ENCODE measurements around the gene ZFHX2. TPM values are rescaled to one million over a fixed set of nuclear protein-coding genes. Genes with fewer than 3 reads are reported as not detected.

Gene ZFHX2
- total RNA-seq, 4 donors from 2014 or later: 0.19 to 0.49 (median 0.27) TPM

- intact Hi-C loops (cut with DNase I; ENCODE audit: low total_unique reads): no loop called here
- no peak for DNase-seq (ENCODE audit: low spot score in 2 of 2)
- 95 to 96% methylated on average over 6 to 7 of the region's 7 CpGs for WGBS, 2 donors
- TF ChIP-seq CTCF (IDR thresholded peaks at IDR 0.05) (no peak), POLR2A (IDR thresholded peaks at IDR 0.05) (no peak)
- no peak overlapping the region for H3K4me3 ChIP-seq (ENCODE audit: low read depth, poor library complexity, severe bottlenecking)
Observed at GRCh38 chr14:23532658-23533057, 18.9 kb downstream of the ZFHX2 start.

- no peak for DNase-seq (ENCODE audit: low spot score in 2 of 2)
- no peak for TF ChIP-seq POLR2A (IDR thresholded peaks at IDR 0.05)
- no peak for TF ChIP-seq CTCF (IDR thresholded peaks at IDR 0.05)
- intact Hi-C loops (cut with DNase I; ENCODE audit: low total_unique reads): no loop called here
- WGBS, 2 donors: 91 to 93% methylated on average over 12 of the region's 12 CpGs
- H3K4me3 ChIP-seq (ENCODE audit: low read depth, poor library complexity, severe bottlenecking): no peak overlapping the region
Observed at GRCh38 chr14:23531391-23531790, 20.2 kb downstream of the ZFHX2 start.

GRCh38 chr14:23530375-23531055 lies 21.1 kb downstream of the ZFHX2 start:
- intact Hi-C loops (cut with DNase I; ENCODE audit: low total_unique reads): no loop called here
- no peak for DNase-seq (ENCODE audit: low spot score in 2 of 2)
- TF ChIP-seq POLR2A (IDR thresholded peaks at IDR 0.05) (no peak), CTCF (IDR thresholded peaks at IDR 0.05) (no peak)
- no peak overlapping the region for H3K4me3 ChIP-seq (ENCODE audit: low read depth, poor library complexity, severe bottlenecking)
- 75 to 78% methylated on average over 10 of the region's 10 CpGs for WGBS, 2 donors

GRCh38 chr14:23529016-23529415 lies 22.5 kb downstream of the ZFHX2 start:
- intact Hi-C loops (cut with DNase I; ENCODE audit: low total_unique reads): no loop called here
- DNase-seq (ENCODE audit: low spot score in 2 of 2): no peak
- H3K4me3 ChIP-seq (ENCODE audit: low read depth, poor library complexity, severe bottlenecking): no peak overlapping the region
- WGBS, 2 donors: 56 to 80% methylated on average over 3 of the region's 3 CpGs
- TF ChIP-seq CTCF (IDR thresholded peaks at IDR 0.05) (no peak), POLR2A (IDR thresholded peaks at IDR 0.05) (no peak)

- WGBS, 2 donors: 65 to 77% methylated on average over 1 of the region's 1 CpG
- TF ChIP-seq POLR2A (IDR thresholded peaks at IDR 0.05) (no peak), CTCF (IDR thresholded peaks at IDR 0.05) (no peak)
- intact Hi-C loops (cut with DNase I; ENCODE audit: low total_unique reads): no loop called here
- DNase-seq (ENCODE audit: low spot score in 2 of 2): no peak
- no peak overlapping the region for H3K4me3 ChIP-seq (ENCODE audit: low read depth, poor library complexity, severe bottlenecking)
Observed at GRCh38 chr14:23528555-23528954, 23.0 kb downstream of the ZFHX2 start.

- H3K4me3 ChIP-seq (ENCODE audit: low read depth, poor library complexity, severe bottlenecking): no peak overlapping the region
- 83 to 90% methylated on average over 5 to 8 of the region's 8 CpGs for WGBS, 2 donors
- no peak for TF ChIP-seq CTCF (IDR thresholded peaks at IDR 0.05)
- no peak for TF ChIP-seq POLR2A (IDR thresholded peaks at IDR 0.05)
- no peak for DNase-seq (ENCODE audit: low spot score in 2 of 2)
- intact Hi-C loops (cut with DNase I; ENCODE audit: low total_unique reads): no loop called here
Observed at GRCh38 chr14:23525611-23526010, 26.0 kb downstream of the ZFHX2 start.
